ENCODE results near the gene ARSG.

DNA sequence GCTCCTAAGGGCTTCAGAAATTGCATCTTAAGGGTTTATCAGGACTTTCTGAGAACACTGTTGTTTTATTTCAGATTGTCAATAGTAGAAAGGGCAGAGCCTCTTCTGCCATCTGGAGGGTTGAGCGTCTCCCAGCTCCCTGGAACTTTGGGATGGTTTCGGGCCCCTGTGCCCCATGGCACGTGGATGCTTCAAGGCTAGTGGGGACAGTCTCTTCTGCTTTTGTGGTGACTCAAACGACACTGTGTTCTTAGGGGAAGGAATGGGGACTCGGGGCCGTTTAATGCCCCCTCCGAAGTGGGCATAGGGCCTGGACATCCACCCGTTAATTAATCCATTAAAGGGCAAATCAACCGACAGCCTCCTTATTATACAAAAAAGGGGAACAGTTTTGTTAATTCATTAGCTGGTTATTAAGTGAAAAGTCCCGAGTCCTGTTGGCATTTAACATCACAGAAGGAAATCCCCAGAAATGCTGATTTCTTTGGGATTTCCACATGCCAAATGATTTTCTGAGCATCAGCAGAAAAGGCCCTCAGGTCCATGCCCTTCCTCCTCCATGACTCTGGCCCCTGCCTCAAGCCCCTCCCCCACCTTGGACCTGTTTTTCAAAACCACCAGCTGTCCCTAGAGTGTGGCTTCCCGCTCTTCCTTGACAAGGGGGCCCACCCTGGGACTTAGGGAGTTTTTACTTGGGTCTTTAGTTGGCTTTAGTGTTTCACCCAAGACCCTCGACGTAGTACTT, 68.7 kb downstream of the ARSG start:
- TF ChIP-seq, protein P1, sequence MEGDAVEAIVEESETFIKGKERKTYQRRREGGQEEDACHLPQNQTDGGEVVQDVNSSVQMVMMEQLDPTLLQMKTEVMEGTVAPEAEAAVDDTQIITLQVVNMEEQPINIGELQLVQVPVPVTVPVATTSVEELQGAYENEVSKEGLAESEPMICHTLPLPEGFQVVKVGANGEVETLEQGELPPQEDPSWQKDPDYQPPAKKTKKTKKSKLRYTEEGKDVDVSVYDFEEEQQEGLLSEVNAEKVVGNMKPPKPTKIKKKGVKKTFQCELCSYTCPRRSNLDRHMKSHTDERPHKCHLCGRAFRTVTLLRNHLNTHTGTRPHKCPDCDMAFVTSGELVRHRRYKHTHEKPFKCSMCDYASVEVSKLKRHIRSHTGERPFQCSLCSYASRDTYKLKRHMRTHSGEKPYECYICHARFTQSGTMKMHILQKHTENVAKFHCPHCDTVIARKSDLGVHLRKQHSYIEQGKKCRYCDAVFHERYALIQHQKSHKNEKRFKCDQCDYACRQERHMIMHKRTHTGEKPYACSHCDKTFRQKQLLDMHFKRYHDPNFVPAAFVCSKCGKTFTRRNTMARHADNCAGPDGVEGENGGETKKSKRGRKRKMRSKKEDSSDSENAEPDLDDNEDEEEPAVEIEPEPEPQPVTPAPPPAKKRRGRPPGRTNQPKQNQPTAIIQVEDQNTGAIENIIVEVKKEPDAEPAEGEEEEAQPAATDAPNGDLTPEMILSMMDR (IDR thresholded peaks at IDR 0.05; ENCODE audit: low read depth, low read length, poor library complexity, severe bottlenecking) = no peak
- no peak for TF ChIP-seq EZH2phosphoT487 (IDR thresholded peaks at IDR 0.05; ENCODE audit: borderline replicate concordance, low read length)
